Fibroblast of the aortic adventitia (primary cell): Measurements from ENCODE around the gene TMEM117. TPM values are rescaled to one million over a fixed set of nuclear protein-coding genes. Genes with fewer than 3 reads are reported as not detected.
"Not testable (repeated sequence)": the region's sequence is repeated elsewhere in the genome, so short reads cannot be mapped to it uniquely, and the experiment has no call there.

Experiments
- DNase-seq: peaks from one replicate; pipeline ENCODE4 v3.0.0-alpha.2; 2010; ENCODE audit warnings: low read depth
- H3K4me3 ChIP-seq: 2 replicates; pipeline ENCODE4 v1.5.1; 2011; ENCODE audit warnings: low read depth, mild to moderate bottlenecking, control low read depth, low read length, moderate library complexity
- CTCF ChIP-seq: IDR thresholded peaks from 2 replicates; pipeline ENCODE4 v1.5.1; 2011; ENCODE audit warnings: mild to moderate bottlenecking, low read length, control low read depth, inconsistent platforms; ENCODE audit not compliant: insufficient read depth
- total RNA-seq: library from RNA; depleted of rRNA; stranded (reverse); fragments of >200 nt; gene quantifications from 2 replicates; pipeline ENCODE4 v1.2.3, GENCODE V29; 2012; ENCODE audit warnings: low replicate concordance

The TMEM117 gene
- total RNA-seq, 1 donor = 9.9 TPM

- TF ChIP-seq CTCF = no peak
- no peak for DNase-seq
- H3K4me3 ChIP-seq = no peak overlapping the region
Observed at GRCh38 chr12:44029194-44029593, 193.3 kb downstream of the TMEM117 start.

- H3K4me3 ChIP-seq = no peak overlapping the region
- no peak for TF ChIP-seq CTCF
- DNase-seq = peak; percentile 14
Observed at GRCh38 chr12:44031472-44032185, 195.7 kb downstream of the TMEM117 start.

DNA sequence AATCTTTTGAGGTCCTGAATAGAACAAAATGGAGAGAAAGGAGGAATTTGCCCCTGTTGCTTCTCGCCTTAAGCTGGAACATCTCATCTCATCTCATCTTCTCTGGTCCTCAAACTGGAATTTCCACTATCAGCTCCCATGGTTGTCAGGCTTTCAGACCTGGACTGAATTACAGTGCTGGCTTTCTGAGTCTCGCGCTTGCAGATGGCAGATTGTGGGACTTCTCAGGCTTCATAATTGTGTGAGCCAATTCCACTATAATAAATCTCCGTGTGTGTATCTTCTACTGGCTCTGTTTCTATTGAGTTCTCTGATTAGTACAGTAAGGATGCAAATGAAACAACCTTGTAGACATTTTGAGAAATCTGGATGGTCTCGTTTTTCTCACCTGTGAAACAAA is 199.0 kb downstream of the TMEM117 start:
- no peak overlapping the region for H3K4me3 ChIP-seq
- no peak for TF ChIP-seq CTCF
- no peak for DNase-seq

DNA sequence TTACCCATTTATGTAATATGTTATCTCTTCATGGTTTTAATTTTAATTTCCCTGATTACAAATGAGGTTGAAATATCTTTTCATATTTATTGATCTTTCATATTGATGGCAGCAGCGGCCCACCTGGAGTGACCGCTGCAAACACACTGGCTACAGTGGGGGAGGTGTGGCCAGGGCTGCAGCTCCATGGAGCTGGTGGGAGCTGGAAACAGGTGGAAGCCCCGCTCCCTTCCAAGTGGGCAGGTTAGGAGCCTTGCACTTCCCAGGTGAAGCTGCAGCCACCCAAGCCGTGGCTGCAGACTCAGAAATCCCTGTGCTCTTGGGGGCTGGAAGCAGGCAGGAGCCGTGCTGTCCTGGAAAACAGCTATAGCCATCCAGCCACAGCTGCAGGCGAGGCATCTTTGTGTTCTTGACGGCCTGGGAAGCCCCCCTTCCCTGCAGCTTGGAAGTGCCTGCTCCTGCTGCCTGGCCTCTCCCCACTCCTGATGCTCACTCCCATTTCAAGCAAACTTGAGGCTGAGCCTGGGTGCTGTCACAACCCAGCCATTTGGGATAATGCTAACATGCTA is 201.1 kb downstream of the TMEM117 start:
- no peak for DNase-seq
- TF ChIP-seq CTCF = no peak
- no peak overlapping the region for H3K4me3 ChIP-seq

- H3K4me3 ChIP-seq = no peak overlapping the region
- no peak for TF ChIP-seq CTCF
- DNase-seq = no peak
Observed at GRCh38 chr12:44038411-44038810, 202.5 kb downstream of the TMEM117 start.

GRCh38 chr12:44044491-44044890 is 208.6 kb downstream of the TMEM117 start:
- not testable (repeated sequence) for H3K4me3 ChIP-seq, DNase-seq

DNA sequence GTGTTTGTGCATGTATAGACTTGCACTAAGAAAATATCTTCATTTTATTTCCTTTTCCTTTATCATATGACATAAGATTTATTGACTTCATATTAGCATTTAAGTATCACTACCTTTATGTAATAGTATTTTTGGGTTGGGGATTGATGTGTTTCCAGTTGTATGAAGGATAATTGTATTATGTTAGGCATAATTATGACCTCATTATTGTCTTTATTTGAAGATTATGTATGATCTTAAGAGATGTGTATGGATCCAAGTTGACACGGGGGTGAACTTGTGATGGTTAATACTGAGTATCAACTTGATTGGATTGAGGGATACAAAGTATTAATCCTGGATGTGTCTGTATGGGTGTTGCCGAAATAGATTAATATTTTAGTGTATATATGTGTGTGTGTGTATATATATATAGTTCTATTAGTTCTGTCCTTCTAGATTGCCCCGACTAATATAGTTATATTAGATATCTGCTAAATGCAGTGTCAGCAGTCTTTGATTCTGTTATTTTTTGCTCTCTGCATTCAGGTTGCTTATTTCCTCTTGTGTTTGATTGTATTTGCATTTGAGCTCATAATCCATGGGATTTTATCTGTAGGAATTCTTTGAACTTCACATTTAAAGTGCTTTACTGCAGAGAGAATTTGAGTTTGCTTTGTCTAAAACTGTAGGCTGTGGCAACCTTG is 211.0 kb downstream of the TMEM117 start:
- TF ChIP-seq CTCF = no peak
- no peak for DNase-seq
- H3K4me3 ChIP-seq = no peak overlapping the region
